ENCODE data around the gene BHLHA15. TPM values are rescaled to one million over a fixed set of nuclear protein-coding genes. Genes with fewer than 3 reads are reported as not detected.

The BHLHA15 gene
- total and polyA plus RNA-seq, 2 of the 8 experiments (the other 6 are each of a cell fraction or from before 2014, with no cell fraction given), result 1.1 to 2.7 TPM

- no peak for TF ChIP-seq CHD7 (IDR thresholded peaks at IDR 0.05; ENCODE audit: insufficient replicate concordance, low read length)
- TF ChIP-seq RBBP5 (IDR thresholded peaks at IDR 0.05; ENCODE audit: borderline replicate concordance, low read depth, low read length), result no peak
- no peak for TF ChIP-seq POLR2AphosphoS5 (IDR thresholded peaks at IDR 0.05; ENCODE audit: low read depth, low read length)
- TF ChIP-seq SP4 (IDR thresholded peaks at IDR 0.05; ENCODE audit: low read length), result no peak
- TF ChIP-seq RXRA (IDR thresholded peaks at IDR 0.05; ENCODE audit: insufficient read depth, low read depth, low read length), result no peak
- TF ChIP-seq NANOG (IDR thresholded peaks at IDR 0.05; ENCODE audit: insufficient read depth, low read depth, low read length, poor library complexity, severe bottlenecking), result no peak
- no peak for TF ChIP-seq EGR1 (IDR thresholded peaks at IDR 0.05; ENCODE audit: borderline replicate concordance, low read depth, low read length)
- TF ChIP-seq SAP30 (IDR thresholded peaks at IDR 0.05; ENCODE audit: insufficient read depth, insufficient replicate concordance, low read length), result no peak
- no peak for TF ChIP-seq TBP (IDR thresholded peaks at IDR 0.05; ENCODE audit: low read depth, low read length)
- TF ChIP-seq BACH1 (IDR thresholded peaks at IDR 0.05; ENCODE audit: low read length), result no peak
- TF ChIP-seq TEAD4 (IDR thresholded peaks at IDR 0.05; ENCODE audit: low read depth, low read length), result no peak
- TF ChIP-seq BRCA1 (IDR thresholded peaks at IDR 0.05; ENCODE audit: low read depth, low read length), result no peak
- TF ChIP-seq JUN (IDR thresholded peaks at IDR 0.05; ENCODE audit: low read depth, low read length), result no peak
Observed at GRCh38 chr7:98171449-98171848, 39.8 kb upstream of the BHLHA15 start (continued).

Data from H1 (cell line).